VCaP (cell line): ENCODE results near the gene RAP1GDS1.
"Not testable (repeated sequence)": the region's sequence is repeated elsewhere in the genome, so short reads cannot be mapped to it uniquely, and the experiment has no call there.

ENCODE experiments used
- H3K27ac ChIP-seq: fragments of 450-650 bp; 2 replicates; pipeline ENCODE4 v1.5.1; 2017
- TF ChIP-seq, protein P1 (sequence below): fragments of 450-650 bp; conservative IDR thresholded peaks from 2 replicates; pipeline ENCODE4 v1.5.1; 2017; ENCODE audit warnings: mild to moderate bottlenecking, moderate library complexity

The RAP1GDS1 gene

DNA sequence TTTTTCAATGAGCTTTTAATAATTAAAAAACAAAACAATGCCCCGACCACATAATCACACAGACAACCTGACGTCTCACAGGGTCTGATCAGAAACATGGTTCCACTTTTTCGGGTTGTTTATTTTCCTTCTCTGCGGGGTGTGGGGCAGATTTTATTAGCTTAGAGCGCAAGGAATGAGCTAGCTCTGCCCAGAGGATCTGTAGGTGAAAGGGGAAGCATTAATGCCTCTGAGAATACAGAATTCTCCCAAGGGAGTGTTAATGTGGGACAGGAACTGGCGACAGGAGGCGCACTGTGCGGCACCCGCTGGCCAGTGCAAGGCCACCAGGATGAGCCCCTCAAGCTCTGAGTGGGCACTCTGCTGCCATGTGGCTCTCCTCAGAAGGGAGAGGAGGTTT, 215.7 kb downstream of the RAP1GDS1 start:
- TF ChIP-seq, protein P1, sequence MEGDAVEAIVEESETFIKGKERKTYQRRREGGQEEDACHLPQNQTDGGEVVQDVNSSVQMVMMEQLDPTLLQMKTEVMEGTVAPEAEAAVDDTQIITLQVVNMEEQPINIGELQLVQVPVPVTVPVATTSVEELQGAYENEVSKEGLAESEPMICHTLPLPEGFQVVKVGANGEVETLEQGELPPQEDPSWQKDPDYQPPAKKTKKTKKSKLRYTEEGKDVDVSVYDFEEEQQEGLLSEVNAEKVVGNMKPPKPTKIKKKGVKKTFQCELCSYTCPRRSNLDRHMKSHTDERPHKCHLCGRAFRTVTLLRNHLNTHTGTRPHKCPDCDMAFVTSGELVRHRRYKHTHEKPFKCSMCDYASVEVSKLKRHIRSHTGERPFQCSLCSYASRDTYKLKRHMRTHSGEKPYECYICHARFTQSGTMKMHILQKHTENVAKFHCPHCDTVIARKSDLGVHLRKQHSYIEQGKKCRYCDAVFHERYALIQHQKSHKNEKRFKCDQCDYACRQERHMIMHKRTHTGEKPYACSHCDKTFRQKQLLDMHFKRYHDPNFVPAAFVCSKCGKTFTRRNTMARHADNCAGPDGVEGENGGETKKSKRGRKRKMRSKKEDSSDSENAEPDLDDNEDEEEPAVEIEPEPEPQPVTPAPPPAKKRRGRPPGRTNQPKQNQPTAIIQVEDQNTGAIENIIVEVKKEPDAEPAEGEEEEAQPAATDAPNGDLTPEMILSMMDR = no peak
- no peak overlapping the region for H3K27ac ChIP-seq

DNA sequence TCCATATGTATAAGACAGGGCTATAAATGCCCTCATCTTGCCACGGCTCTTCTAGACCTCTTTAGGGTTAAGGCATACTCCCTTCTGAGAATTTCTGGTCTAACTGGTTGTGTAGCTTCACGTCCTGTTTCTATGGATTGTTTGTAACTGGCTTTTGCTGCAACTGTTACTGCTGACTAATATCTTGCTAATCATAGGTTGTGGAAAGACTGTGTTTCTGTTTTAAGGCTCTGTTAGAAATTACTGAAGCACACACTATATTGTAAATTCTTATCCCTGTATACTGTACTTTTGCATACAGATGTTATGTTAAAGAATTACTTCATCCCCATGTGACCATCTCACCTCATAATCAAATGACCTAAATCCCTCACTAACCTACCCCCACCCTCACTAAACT, 218.4 kb downstream of the RAP1GDS1 start:
- H3K27ac ChIP-seq = not testable (repeated sequence)

DNA sequence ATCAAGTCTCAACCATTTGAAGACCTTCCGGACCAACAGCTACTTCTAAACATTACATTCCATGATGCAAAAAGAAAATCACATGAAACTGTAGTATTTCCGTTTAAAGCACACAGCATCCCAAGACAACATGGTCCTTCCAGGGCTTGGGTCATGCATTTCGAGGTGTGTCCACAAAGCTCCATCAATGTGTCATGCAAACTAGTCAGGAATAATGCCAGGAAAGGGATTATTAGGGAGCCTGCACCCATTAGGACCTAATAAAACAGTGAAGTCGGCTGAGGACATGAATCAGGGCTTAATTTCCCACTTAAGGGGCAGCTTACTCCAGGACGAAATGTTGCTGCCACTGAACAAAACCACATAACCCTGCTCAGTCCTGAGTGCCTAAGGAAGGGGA, 219.4 kb downstream of the RAP1GDS1 start:
- no peak overlapping the region for H3K27ac ChIP-seq
- TF ChIP-seq, protein P1 = no peak

DNA sequence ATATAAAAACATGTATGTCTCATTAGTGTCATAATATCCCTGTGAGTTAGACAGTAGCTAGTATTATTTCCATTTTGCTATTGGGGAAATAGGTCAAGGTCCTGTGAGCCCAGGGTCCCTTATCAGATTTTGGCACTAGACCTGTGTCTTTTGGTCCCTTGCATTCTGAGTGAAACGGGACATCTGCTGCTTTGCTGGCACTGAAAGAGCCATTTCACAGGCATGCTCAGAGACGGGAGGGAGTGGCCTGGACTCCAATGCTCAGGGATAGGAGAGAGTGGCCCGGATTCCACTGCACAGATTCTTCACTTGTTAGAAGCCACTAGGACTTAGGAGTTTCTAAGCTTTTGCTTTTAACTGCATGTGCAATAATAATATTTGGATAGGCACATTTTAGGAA, 220.0 kb downstream of the RAP1GDS1 start:
- H3K27ac ChIP-seq = no peak overlapping the region
- TF ChIP-seq, protein P1 = no peak

DNA sequence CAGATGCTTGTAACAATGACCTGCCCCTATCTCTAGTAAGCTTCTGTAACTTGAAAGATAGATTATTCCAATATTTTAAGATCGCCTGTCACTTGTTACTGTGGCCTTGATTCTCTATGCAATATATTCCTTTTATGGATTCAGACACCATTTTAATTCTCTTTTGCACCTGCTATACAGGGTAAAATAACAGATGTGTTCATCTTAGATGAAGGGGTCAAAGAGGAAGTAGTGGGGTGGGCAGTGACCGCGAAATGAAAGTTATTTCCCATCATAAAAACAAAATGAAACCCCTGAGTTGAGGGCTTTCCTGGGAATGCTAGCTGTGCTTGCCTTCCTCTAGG, 221.3 kb downstream of the RAP1GDS1 start:
- no peak overlapping the region for H3K27ac ChIP-seq
- TF ChIP-seq, protein P1 = no peak

DNA sequence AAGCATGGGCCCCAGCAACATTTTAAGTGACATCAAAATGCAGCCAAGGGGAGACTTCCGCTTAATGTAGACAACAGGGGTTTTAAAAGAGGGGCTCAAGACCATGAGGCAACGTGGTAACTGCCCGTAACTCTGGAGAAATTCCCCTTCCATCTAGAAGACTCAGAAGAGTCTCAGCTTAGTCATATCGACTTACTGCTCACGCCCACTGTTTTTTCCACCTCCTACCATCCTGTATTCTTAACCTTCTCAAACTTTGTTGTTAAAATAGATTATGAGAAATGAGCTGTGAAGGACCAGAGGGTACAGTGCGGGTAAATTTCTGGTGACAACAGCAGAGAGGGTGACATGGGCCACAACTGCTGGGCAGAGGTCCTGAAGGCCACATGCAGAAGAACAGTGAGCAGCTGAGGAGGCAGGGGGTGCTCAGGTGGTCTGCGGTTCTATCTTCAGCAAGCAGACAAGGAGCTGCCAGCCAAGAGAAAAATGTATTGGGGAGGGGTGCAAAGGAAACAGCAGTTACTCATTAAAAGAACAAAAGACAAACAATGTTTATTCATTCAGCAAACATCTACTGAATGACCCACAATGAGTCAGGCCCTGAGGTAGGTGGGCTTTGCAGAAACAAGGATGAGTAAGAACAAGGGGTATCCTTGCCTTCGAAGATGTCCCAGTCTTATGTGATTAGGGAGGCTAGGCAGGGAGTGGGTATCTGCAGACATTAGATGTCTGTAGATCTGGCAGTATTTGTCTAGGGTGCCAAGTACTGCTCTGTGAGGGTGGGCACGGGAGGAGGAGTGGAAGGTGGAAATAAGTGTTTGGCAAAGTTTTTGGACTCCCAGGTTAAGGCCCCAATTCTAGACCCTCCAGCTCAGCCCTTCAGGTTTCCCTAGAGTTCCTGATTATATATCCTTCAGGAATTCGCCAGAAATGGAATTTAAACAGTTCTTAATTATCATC, 221.9 kb downstream of the RAP1GDS1 start:
- no peak overlapping the region for H3K27ac ChIP-seq
- TF ChIP-seq, protein P1 = no peak

DNA sequence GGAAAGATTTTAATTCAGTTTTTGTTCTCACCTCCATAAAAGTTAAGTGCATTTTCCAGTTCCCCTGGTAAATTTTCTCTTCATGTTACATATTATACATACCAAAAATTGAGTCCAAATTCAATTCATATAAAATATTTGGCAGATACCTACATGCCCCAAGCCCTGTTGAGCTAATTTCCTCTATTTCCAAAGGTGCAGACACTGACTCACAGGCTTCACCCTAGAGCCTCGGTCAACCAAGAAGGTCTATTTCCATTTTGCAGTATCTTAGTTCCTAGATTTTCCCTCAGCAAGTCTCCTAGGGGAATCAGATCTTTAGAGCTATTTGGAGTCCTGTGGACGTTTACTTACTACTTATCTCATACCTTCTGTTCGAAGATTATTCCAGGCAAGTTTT, 222.8 kb downstream of the RAP1GDS1 start:
- TF ChIP-seq, protein P1 = no peak
- no peak overlapping the region for H3K27ac ChIP-seq

DNA sequence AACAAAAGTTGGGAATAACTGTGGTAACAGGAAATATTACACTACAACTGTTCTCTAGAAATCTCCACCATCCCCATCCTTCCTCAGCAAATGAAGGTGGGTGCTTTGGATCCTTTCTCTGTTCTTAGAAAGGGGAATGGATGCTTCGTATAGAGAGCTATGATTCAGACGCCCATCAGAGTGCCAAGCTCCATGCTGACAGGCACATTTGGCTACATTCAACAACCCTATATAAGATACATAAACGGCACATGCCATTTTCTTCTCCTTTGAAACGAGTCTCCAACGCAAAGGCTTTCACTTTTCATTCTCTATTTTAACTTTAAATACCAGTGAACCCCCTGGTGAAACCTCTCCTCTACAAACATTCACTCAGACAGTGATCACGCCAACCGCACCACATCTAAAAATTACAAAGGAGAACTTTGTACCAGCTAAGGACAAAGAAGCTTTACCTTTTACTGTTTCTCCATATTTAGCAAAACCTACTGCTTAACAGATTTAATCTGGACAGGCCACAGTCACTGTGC, 224.7 kb downstream of the RAP1GDS1 start:
- TF ChIP-seq, protein P1 = no peak
- H3K27ac ChIP-seq = no peak overlapping the region
